PC-9 (cell line): ENCODE data around the gene NKAPL.

ENCODE experiments used
- CTCF ChIP-seq: fragments of 200-600 bp; sonication (generic); conservative IDR thresholded peaks from 2 replicates; pipeline ENCODE4 v1.6.1; 2017; ENCODE audit warnings: mixed run types, antibody characterized with exemption, mild to moderate bottlenecking, moderate library complexity
- EZH2 ChIP-seq: fragments of 200-600 bp; sonication (generic); IDR thresholded peaks from 2 replicates; pipeline ENCODE4 v1.8.0; 2017; ENCODE audit warnings: antibody characterized with exemption, low read depth

GRCh38 chr6:28251661-28252008 is 7.5 kb upstream of the NKAPL start:
- TF ChIP-seq CTCF = no peak
- TF ChIP-seq EZH2 = no peak
